HepG2 (cell line): Measurements from ENCODE around the gene ATP13A4.

Experiments
- FOXM1 ChIP-seq: sonication (generic); formaldehyde crosslinking; IDR thresholded peaks from 2 replicates; pipeline ENCODE4 v1.5.0; 2020; ENCODE audit warnings: missing genetic modification reagents
- HOXA5 ChIP-seq: sonication (generic); formaldehyde crosslinking; IDR thresholded peaks from 2 replicates; pipeline ENCODE4 v1.4.0; 2020; ENCODE audit warnings: missing genetic modification reagents
- MAFG ChIP-seq: sonication (generic); formaldehyde crosslinking; IDR thresholded peaks from 2 replicates; pipeline ENCODE4 v1.5.1; 2020; ENCODE audit warnings: mild to moderate bottlenecking, missing genetic modification reagents
- MXI1 ChIP-seq: IDR thresholded peaks from 3 replicates; pipeline ENCODE4 v1.6.1; 2012; ENCODE audit warnings: low read depth, low read length, inconsistent platforms, borderline replicate concordance
- POLR2A ChIP-seq, 2 experiments: IDR thresholded peaks; 2 replicates each; pipeline ENCODE4 v1.6.1; 2011; ENCODE audit warnings: low read depth in 2 of 2, low read length in 2 of 2, mild to moderate bottlenecking in 1 of 2, moderate library complexity in 1 of 2; ENCODE audit not compliant: insufficient read depth in 1 of 2
- POLR2AphosphoS5 ChIP-seq: IDR thresholded peaks from 2 replicates; pipeline ENCODE4 v1.6.1; 2012; ENCODE audit warnings: low read depth, low read length
- SRSF1 ChIP-seq: fragments of 200-400 bp; formaldehyde crosslinking; optimal IDR thresholded peaks from 2 replicates; pipeline ENCODE3; 2017; ENCODE audit warnings: mild to moderate bottlenecking, low read depth, low read length, moderate library complexity
- ZBTB7A ChIP-seq: sonication (generic); formaldehyde crosslinking; IDR thresholded peaks from 2 replicates; pipeline ENCODE4 v1.8.0; 2022; ENCODE audit warnings: mild to moderate bottlenecking, missing genetic modification reagents
- ZFP41 ChIP-seq: sonication (generic); formaldehyde crosslinking; IDR thresholded peaks from 2 replicates; pipeline ENCODE4 v1.4.0; 2020; ENCODE audit warnings: mild to moderate bottlenecking, missing genetic modification reagents, borderline replicate concordance
- ZNF253 ChIP-seq: sonication (generic); formaldehyde crosslinking; IDR thresholded peaks from 2 replicates; pipeline ENCODE4 v1.8.0; 2022; ENCODE audit warnings: mild to moderate bottlenecking, missing genetic modification reagents, borderline replicate concordance
- TF ChIP-seq, protein P1 (sequence below): sonication (generic); formaldehyde crosslinking; IDR thresholded peaks from 2 replicates; pipeline ENCODE4 v1.5.0; 2020; ENCODE audit warnings: mild to moderate bottlenecking, missing genetic modification reagents, moderate library complexity
- TF ChIP-seq, protein P2 (sequence below): sonication (generic); formaldehyde crosslinking; IDR thresholded peaks from 2 replicates; pipeline ENCODE4 v1.4.0; 2020; ENCODE audit warnings: missing genetic modification reagents, mild to moderate bottlenecking, borderline replicate concordance
- TF ChIP-seq, protein P3 (sequence below): sonication (generic); formaldehyde crosslinking; IDR thresholded peaks from 2 replicates; pipeline ENCODE4 v1.4.0; 2020; ENCODE audit warnings: mild to moderate bottlenecking, missing genetic modification reagents

DNA sequence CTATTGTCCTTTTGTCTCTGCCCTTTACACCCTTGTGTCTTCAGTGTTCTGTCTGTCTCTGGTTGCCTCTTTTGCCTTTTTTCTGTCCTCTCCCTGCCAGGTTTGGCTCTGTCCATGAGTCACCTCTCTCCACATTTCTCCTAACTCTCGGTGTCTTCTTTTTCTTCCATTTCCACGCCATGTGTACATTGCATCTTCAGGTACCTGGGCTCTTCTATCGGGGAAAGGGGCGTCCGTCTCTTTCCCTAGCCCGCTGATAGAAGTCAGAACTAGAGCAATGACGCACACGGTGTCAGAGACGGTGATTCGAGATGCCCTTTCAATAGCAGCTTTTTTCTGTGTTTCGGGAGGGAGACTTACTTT is 39.0 kb upstream of the ATP13A4 start:
- TF ChIP-seq FOXM1 (no peak), HOXA5 (CRISPR knock-in tag) (no peak), SRSF1 (no peak), POLR2AphosphoS5 (no peak), POLR2A (IDR thresholded peaks at IDR 0.05; ENCODE audit: insufficient read depth in 1 of 2, low read depth in 2 of 2, low read length in 2 of 2) (no peak), ZBTB7A (no peak), MAFG (CRISPR knock-in tag) (no peak), ZNF253 (CRISPR knock-in tag) (no peak), MXI1 (no peak), ZFP41 (CRISPR knock-in tag) (no peak)
- TF ChIP-seq, protein P1, sequence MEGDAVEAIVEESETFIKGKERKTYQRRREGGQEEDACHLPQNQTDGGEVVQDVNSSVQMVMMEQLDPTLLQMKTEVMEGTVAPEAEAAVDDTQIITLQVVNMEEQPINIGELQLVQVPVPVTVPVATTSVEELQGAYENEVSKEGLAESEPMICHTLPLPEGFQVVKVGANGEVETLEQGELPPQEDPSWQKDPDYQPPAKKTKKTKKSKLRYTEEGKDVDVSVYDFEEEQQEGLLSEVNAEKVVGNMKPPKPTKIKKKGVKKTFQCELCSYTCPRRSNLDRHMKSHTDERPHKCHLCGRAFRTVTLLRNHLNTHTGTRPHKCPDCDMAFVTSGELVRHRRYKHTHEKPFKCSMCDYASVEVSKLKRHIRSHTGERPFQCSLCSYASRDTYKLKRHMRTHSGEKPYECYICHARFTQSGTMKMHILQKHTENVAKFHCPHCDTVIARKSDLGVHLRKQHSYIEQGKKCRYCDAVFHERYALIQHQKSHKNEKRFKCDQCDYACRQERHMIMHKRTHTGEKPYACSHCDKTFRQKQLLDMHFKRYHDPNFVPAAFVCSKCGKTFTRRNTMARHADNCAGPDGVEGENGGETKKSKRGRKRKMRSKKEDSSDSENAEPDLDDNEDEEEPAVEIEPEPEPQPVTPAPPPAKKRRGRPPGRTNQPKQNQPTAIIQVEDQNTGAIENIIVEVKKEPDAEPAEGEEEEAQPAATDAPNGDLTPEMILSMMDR (CRISPR knock-in tag) = no peak
- TF ChIP-seq, protein P2, sequence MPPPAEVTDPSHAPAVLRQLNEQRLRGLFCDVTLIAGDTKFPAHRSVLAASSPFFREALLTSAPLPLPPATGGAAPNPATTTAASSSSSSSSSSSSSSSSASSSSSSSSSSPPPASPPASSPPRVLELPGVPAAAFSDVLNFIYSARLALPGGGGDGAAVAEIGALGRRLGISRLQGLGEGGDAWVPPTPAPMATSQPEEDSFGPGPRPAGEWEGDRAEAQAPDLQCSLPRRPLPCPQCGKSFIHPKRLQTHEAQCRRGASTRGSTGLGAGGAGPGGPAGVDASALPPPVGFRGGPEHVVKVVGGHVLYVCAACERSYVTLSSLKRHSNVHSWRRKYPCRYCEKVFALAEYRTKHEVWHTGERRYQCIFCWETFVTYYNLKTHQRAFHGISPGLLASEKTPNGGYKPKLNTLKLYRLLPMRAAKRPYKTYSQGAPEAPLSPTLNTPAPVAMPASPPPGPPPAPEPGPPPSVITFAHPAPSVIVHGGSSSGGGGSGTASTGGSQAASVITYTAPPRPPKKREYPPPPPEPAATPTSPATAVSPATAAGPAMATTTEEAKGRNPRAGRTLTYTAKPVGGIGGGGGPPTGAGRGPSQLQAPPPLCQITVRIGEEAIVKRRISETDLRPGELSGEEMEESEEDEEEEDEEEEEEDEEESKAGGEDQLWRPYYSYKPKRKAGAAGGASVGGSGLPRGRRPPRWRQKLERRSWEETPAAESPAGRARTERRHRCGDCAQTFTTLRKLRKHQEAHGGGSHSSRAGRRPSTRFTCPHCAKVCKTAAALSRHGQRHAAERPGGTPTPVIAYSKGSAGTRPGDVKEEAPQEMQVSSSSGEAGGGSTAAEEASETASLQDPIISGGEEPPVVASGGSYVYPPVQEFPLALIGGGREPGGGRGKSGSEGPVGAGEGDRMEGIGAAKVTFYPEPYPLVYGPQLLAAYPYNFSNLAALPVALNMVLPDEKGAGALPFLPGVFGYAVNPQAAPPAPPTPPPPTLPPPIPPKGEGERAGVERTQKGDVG (CRISPR knock-in tag) = no peak
- TF ChIP-seq, protein P3, sequence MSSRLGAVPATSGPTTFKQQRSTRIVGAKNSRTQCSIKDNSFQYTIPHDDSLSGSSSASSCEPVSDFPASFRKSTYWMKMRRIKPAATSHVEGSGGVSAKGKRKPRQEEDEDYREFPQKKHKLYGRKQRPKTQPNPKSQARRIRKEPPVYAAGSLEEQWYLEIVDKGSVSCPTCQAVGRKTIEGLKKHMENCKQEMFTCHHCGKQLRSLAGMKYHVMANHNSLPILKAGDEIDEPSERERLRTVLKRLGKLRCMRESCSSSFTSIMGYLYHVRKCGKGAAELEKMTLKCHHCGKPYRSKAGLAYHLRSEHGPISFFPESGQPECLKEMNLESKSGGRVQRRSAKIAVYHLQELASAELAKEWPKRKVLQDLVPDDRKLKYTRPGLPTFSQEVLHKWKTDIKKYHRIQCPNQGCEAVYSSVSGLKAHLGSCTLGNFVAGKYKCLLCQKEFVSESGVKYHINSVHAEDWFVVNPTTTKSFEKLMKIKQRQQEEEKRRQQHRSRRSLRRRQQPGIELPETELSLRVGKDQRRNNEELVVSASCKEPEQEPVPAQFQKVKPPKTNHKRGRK (CRISPR knock-in tag) = no peak
